Activated CD8-positive, alpha-beta T cell treated with anti-CD3 and anti-CD28 coated beads for 36 hours (primary cell): ENCODE measurements around the gene TCF4. TPM values are rescaled to one million over a fixed set of nuclear protein-coding genes. Genes with fewer than 3 reads are reported as not detected.

Source experiments
- ATAC-seq: fragments of 200-7000 bp; cut with Tn5 transposase; one replicate; pipeline ENCODE4 v1.10.0; 2021; ENCODE audit warnings: mild to moderate bottlenecking, moderate library complexity
- CTCF ChIA-PET: fragments of 350-600 bp; sonication (Branson Sonifier 250); formaldehyde crosslinking; loops from one replicate; lab custom pipeline; 2021; ENCODE audit warnings: antibody characterized with exemption; lab: Charles Lee
- POLR2A ChIA-PET: fragments of 350-600 bp; sonication (Branson Sonifier 250); formaldehyde crosslinking; loops from one replicate; lab custom pipeline; 2021; ENCODE audit warnings: antibody characterized with exemption; lab: Charles Lee
- DNase-seq: peaks from one replicate; pipeline ENCODE4 v3.0.0-alpha.2; 2020
- H3K27ac Mint-ChIP-seq: one replicate; pipeline ENCODE4 v1.8.0; 2021; ENCODE audit warnings: mild to moderate bottlenecking, mixed read lengths
- H3K27me3 Mint-ChIP-seq: one replicate; pipeline ENCODE4 v1.8.0; 2021; ENCODE audit warnings: mixed read lengths
- H3K36me3 Mint-ChIP-seq: one replicate; pipeline ENCODE4 v1.8.0; 2021; ENCODE audit warnings: low read depth, mixed read lengths
- H3K4me1 Mint-ChIP-seq: one replicate; pipeline ENCODE4 v1.8.0; 2021; ENCODE audit warnings: low read depth, mixed read lengths
- H3K4me3 Mint-ChIP-seq: one replicate; pipeline ENCODE4 v1.8.0; 2021; ENCODE audit warnings: mild to moderate bottlenecking, moderate library complexity, mixed read lengths
- H3K9me3 Mint-ChIP-seq: one replicate; pipeline ENCODE4 v1.8.0; 2021; ENCODE audit warnings: mixed read lengths
- intact Hi-C: fragments of 100-400 bp; cut with micrococcal nuclease; formaldehyde crosslinking; loops from one replicate; pipeline ENCODE4 v1.10.0; 2022
- total RNA-seq, 2 experiments: library from RNA; stranded (reverse); gene quantifications; one replicate each; pipeline ENCODE4 v1.2.3, GENCODE V29; 2021
- TF ChIP-seq, protein P1 (sequence below): fragments of 200-600 bp; IDR thresholded peaks from one replicate; pipeline ENCODE4 v1.8.0; 2022; ENCODE audit warnings: antibody characterized with exemption, mild to moderate bottlenecking

The TCF4 gene
- total RNA-seq, 2 experiments from 2014 or later, result 1.2 to 1.4 TPM

- ChIA-PET POLR2A (interaction anchor here (0.6 kb wide), 2 partner anchors 117 to 196 kb away, joined by 3 to 4 read pairs; no protein-coding TSS in a partner anchor), CTCF (interaction anchor here (1.3 kb wide), 1 partner anchor 20 kb away, joined by 3 read pairs; no protein-coding TSS in a partner anchor)
- Mint-ChIP-seq H3K4me3 (no peak overlapping the region), H3K4me1 (no peaks in the 10 kb centered on the region), H3K9me3 (no peaks in the 10 kb centered on the region), H3K27me3 (no peaks in the 10 kb centered on the region), H3K27ac (no peak overlapping the region), H3K36me3 (no peaks in the 10 kb centered on the region)
- no peak for DNase-seq
- intact Hi-C loops, result no loop called here
- no peak for ATAC-seq
- TF ChIP-seq, protein P1, sequence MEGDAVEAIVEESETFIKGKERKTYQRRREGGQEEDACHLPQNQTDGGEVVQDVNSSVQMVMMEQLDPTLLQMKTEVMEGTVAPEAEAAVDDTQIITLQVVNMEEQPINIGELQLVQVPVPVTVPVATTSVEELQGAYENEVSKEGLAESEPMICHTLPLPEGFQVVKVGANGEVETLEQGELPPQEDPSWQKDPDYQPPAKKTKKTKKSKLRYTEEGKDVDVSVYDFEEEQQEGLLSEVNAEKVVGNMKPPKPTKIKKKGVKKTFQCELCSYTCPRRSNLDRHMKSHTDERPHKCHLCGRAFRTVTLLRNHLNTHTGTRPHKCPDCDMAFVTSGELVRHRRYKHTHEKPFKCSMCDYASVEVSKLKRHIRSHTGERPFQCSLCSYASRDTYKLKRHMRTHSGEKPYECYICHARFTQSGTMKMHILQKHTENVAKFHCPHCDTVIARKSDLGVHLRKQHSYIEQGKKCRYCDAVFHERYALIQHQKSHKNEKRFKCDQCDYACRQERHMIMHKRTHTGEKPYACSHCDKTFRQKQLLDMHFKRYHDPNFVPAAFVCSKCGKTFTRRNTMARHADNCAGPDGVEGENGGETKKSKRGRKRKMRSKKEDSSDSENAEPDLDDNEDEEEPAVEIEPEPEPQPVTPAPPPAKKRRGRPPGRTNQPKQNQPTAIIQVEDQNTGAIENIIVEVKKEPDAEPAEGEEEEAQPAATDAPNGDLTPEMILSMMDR, result no peak
Observed at GRCh38 chr18:55396267-55396905, 191.6 kb downstream of the TCF4 start.

- Mint-ChIP-seq H3K4me3 (no peak overlapping the region), H3K36me3 (no peaks in the 10 kb centered on the region), H3K9me3 (no peaks in the 10 kb centered on the region), H3K27ac (no peak overlapping the region), H3K27me3 (no peaks in the 10 kb centered on the region), H3K4me1 (no peaks in the 10 kb centered on the region)
- no peak for ATAC-seq
- ChIA-PET POLR2A (interaction anchor here (0.6 kb wide), 1 partner anchor 118 kb away, joined by 3 read pairs; no protein-coding TSS in a partner anchor), CTCF (interaction anchor here (1.3 kb wide), 2 partner anchors 11 to 20 kb away, joined by 3 to 4 read pairs; no protein-coding TSS in a partner anchor)
- intact Hi-C loops, result no loop called here
- no peak for DNase-seq
- TF ChIP-seq, protein P1, result no peak
Observed at GRCh38 chr18:55395799-55396198, 192.2 kb downstream of the TCF4 start.

GRCh38 chr18:55390898-55391297 lies 197.1 kb downstream of the TCF4 start:
- no peak for ATAC-seq
- POLR2A ChIA-PET, result no interaction called here
- CTCF ChIA-PET, result no interaction called here
- Mint-ChIP-seq H3K27ac (no peak overlapping the region), H3K4me3 (no peak overlapping the region), H3K9me3 (no peaks in the 10 kb centered on the region), H3K4me1 (no peaks in the 10 kb centered on the region), H3K27me3 (no peaks in the 10 kb centered on the region), H3K36me3 (no peaks in the 10 kb centered on the region)
- TF ChIP-seq, protein P1, result no peak
- intact Hi-C loops, result no loop called here
- DNase-seq, result no peak

DNA sequence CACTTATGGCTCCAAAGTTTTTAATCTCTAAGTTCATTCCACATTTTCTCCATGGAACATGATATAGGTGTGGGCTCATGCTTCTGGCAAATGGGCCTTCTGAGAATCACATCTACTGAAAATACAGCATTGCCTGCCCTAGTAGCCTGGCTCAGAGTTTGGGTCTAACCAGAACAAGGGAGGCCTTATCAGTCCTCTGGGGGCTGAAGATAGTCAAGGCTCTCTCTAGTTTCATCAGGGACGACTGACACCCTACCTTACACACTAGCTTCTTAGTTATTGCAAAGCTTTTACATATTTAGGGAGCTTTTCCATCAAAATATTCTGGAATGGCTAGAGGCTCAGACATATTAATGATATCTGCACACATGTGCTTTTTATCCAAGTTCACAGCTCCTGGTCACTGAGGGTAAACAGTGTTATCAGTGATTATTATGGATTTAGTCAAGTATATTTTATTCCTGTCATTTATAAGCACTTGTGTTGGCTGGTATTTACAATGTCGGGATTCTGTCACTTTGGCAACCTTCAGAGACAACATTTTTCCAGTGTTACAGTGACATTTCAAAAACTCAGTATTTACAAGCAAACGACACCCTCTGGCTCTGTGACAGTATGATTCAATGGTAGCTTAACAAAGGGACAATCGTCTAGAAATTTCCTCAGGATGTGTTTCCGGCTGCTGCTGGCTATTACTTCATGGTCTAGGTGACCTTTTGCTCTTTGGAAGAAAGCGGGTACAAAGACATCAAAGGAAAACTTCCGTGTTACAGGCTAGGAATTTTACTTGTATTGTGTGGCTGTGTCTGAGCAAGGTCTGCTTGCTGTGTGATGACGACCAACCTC lies 200.6 kb downstream of the TCF4 start:
- no peak for ATAC-seq
- H3K27me3 Mint-ChIP-seq, result no peaks in the 10 kb centered on the region
- no peak overlapping the region for H3K27ac Mint-ChIP-seq
- TF ChIP-seq, protein P1, result no peak
- ChIA-PET POLR2A (no interaction called here), CTCF (interaction anchor here (1.0 kb wide), 1 partner anchor 29 kb away, joined by 3 read pairs; no protein-coding TSS in a partner anchor)
- DNase-seq, result no peak
- H3K36me3 Mint-ChIP-seq, result no peaks in the 10 kb centered on the region
- no peak overlapping the region for H3K4me3 Mint-ChIP-seq
- no peaks in the 10 kb centered on the region for H3K4me1 Mint-ChIP-seq
- H3K9me3 Mint-ChIP-seq, result no peaks in the 10 kb centered on the region
- intact Hi-C loops, result loop anchor here (10.0 kb wide), 1 partner anchor 153 kb away; no protein-coding TSS in a partner anchor
